ENCODE results near the gene PHLDB3.

GRCh38 chr19:43486412-43486811 is 18.1 kb downstream of the PHLDB3 start:
- TF ChIP-seq, protein P1, sequence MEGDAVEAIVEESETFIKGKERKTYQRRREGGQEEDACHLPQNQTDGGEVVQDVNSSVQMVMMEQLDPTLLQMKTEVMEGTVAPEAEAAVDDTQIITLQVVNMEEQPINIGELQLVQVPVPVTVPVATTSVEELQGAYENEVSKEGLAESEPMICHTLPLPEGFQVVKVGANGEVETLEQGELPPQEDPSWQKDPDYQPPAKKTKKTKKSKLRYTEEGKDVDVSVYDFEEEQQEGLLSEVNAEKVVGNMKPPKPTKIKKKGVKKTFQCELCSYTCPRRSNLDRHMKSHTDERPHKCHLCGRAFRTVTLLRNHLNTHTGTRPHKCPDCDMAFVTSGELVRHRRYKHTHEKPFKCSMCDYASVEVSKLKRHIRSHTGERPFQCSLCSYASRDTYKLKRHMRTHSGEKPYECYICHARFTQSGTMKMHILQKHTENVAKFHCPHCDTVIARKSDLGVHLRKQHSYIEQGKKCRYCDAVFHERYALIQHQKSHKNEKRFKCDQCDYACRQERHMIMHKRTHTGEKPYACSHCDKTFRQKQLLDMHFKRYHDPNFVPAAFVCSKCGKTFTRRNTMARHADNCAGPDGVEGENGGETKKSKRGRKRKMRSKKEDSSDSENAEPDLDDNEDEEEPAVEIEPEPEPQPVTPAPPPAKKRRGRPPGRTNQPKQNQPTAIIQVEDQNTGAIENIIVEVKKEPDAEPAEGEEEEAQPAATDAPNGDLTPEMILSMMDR (IDR thresholded peaks at IDR 0.05; ENCODE audit: insufficient read depth, low read depth, low read length) = no peak
- no peak for TF ChIP-seq EZH2 (IDR thresholded peaks at IDR 0.05; ENCODE audit: insufficient read depth, low read length)

All from astrocyte (in vitro differentiated cells and primary cell).